GM23338 (cell line): Measurements from ENCODE around the gene SPECC1. TPM values are rescaled to one million over a fixed set of nuclear protein-coding genes. Genes with fewer than 3 reads are reported as not detected.
A peak's percentile ranks its signal among the peaks of the same experiment; 100 is the strongest.

Source experiments
- ATAC-seq: fragments of 200-7000 bp; cut with Tn5 transposase; 3 replicates; pipeline ENCODE4 v1.9.1; 2020
- DNase-seq: peaks from one replicate; pipeline ENCODE4 v3.0.0-alpha.2; 2015; ENCODE audit warnings: low spot score
- H2AFZ ChIP-seq: fragments of 200-600 bp; sonication (generic); 2 replicates; pipeline ENCODE4 v1.8.0; 2016; ENCODE audit warnings: antibody characterized with exemption, mild to moderate bottlenecking, moderate library complexity
- H3F3A ChIP-seq: fragments of 200-600 bp; sonication (generic); replicated peaks from 2 replicates; pipeline ENCODE4 v1.8.0; 2017; ENCODE audit warnings: antibody characterized with exemption, mixed run types, low read depth
- H3K27ac ChIP-seq: fragments of 200-600 bp; sonication (generic); 2 replicates; pipeline ENCODE4 v1.6.1; 2016; ENCODE audit warnings: low read depth
- H3K27me3 ChIP-seq: fragments of 200-600 bp; sonication (generic); 2 replicates; pipeline ENCODE4 v1.8.0; 2016; ENCODE audit warnings: mild to moderate bottlenecking, mixed run types, moderate library complexity; ENCODE audit not compliant: insufficient read depth
- H3K36me3 ChIP-seq: fragments of 200-600 bp; sonication (generic); 2 replicates; pipeline ENCODE4 v1.8.0; 2016; ENCODE audit warnings: mild to moderate bottlenecking; ENCODE audit not compliant: insufficient read depth
- H3K4me1 ChIP-seq: fragments of 200-600 bp; sonication (generic); 2 replicates; pipeline ENCODE4 v1.8.0; 2016; ENCODE audit warnings: mild to moderate bottlenecking, moderate library complexity; ENCODE audit not compliant: insufficient read depth
- H3K4me2 ChIP-seq: fragments of 200-600 bp; sonication (generic); 2 replicates; pipeline ENCODE4 v1.7.1; 2017; ENCODE audit warnings: mixed run types
- H3K4me3 ChIP-seq: fragments of 200-600 bp; sonication (generic); 2 replicates; pipeline ENCODE4 v1.6.1; 2016; ENCODE audit warnings: mixed run types
- H3K79me2 ChIP-seq: fragments of 200-600 bp; sonication (generic); replicated peaks from 2 replicates; pipeline ENCODE4 v1.8.0; 2017; ENCODE audit warnings: mild to moderate bottlenecking; ENCODE audit not compliant: insufficient read depth
- H3K9me2 ChIP-seq: fragments of 200-600 bp; sonication (generic); 2 replicates; pipeline ENCODE4 v1.8.0; 2017; ENCODE audit not compliant: insufficient read depth
- H4K20me1 ChIP-seq: fragments of 200-600 bp; sonication (generic); replicated peaks from 2 replicates; pipeline ENCODE4 v1.8.0; 2017; ENCODE audit warnings: mild to moderate bottlenecking; ENCODE audit not compliant: insufficient read depth
- H3K27ac Mint-ChIP-seq: 2 replicates; pipeline ENCODE4 v1.8.0; 2020; ENCODE audit warnings: inconsistent platforms, mild to moderate bottlenecking, moderate library complexity, mixed read lengths
- H3K27me3 Mint-ChIP-seq: 3 replicates; pipeline ENCODE4 v1.8.0; 2022; ENCODE audit warnings: low read depth, mild to moderate bottlenecking, moderate library complexity, mixed read lengths, inconsistent platforms; ENCODE audit not compliant: insufficient read depth, poor library complexity
- H3K36me3 Mint-ChIP-seq: 3 replicates; pipeline ENCODE4 v1.8.0; 2021; ENCODE audit warnings: low read depth, mild to moderate bottlenecking, inconsistent platforms, moderate library complexity, mixed read lengths
- H3K4me1 Mint-ChIP-seq: 3 replicates; pipeline ENCODE4 v1.8.0; 2020; ENCODE audit warnings: mild to moderate bottlenecking, inconsistent platforms, mixed read lengths
- H3K4me3 Mint-ChIP-seq: 3 replicates; pipeline ENCODE4 v1.8.0; 2021; ENCODE audit warnings: moderate library complexity, mild to moderate bottlenecking, inconsistent platforms, mixed read lengths
- H3K9me3 Mint-ChIP-seq: 3 replicates; pipeline ENCODE4 v1.8.0; 2020; ENCODE audit warnings: moderate library complexity, mild to moderate bottlenecking, inconsistent platforms, mixed read lengths
- EZH2 ChIP-seq: fragments of 200-600 bp; sonication (generic); IDR thresholded peaks from one replicate; pipeline ENCODE4 v1.8.0; 2017; ENCODE audit warnings: antibody characterized with exemption, mild to moderate bottlenecking, low read depth; ENCODE audit not compliant: unreplicated experiment
- EZH2phosphoT487 ChIP-seq: fragments of 200-600 bp; sonication (generic); IDR thresholded peaks from one replicate; pipeline ENCODE4 v1.8.1; 2018; ENCODE audit warnings: antibody characterized with exemption; ENCODE audit not compliant: unreplicated experiment
- JUNB ChIP-seq: IDR thresholded peaks from one replicate; pipeline ENCODE4 v1.6.1; 2016; ENCODE audit warnings: antibody characterized with exemption; ENCODE audit not compliant: unreplicated experiment
- POLR2AphosphoS5 ChIP-seq: IDR thresholded peaks from 2 replicates; pipeline ENCODE4 v1.6.1; 2016; ENCODE audit warnings: antibody characterized with exemption, low read depth
- STAT1 ChIP-seq: IDR thresholded peaks from one replicate; pipeline ENCODE4 v1.6.1; 2016; ENCODE audit warnings: antibody characterized with exemption; ENCODE audit not compliant: unreplicated experiment
- ZNF331 ChIP-seq: fragments of 250-450 bp; sonication (Bioruptor Pico); IDR thresholded peaks from 2 replicates; pipeline ENCODE4 v1.5.0; 2020; ENCODE audit warnings: low read depth, mild to moderate bottlenecking, moderate library complexity
- polyA plus RNA-seq: library from polyadenylated mRNA; unstranded; fragments of >200 nt; fragmentation: Nextera tagmentation; extraction: Ambion mirVana; gene quantifications from 2 replicates; pipeline ENCODE4 v1.2.1, GENCODE V29; 2016
- total RNA-seq: library from RNA; depleted of rRNA; stranded (reverse); fragments of >200 nt; shearing (Covaris generic); gene quantifications from 2 replicates; pipeline ENCODE4 v1.2.3, GENCODE V29; 2014
- TF ChIP-seq, protein P1 (sequence below): IDR thresholded peaks from 2 replicates; pipeline ENCODE4 v1.6.1; 2016; ENCODE audit warnings: antibody characterized with exemption
- TF ChIP-seq, protein P2 (sequence below), 2 experiments: fragments of 200-600 bp in 1 of 2; sonication (generic) in 1 of 2; conservative IDR thresholded peaks; 2 replicates each; pipeline versions ENCODE4 v1.5.1 to v1.6.1; 2016 to 2017; ENCODE audit warnings: antibody characterized with exemption in 2 of 2, low read depth in 2 of 2, mild to moderate bottlenecking in 2 of 2, moderate library complexity in 1 of 2
- TF ChIP-seq, protein P3 (sequence below): IDR thresholded peaks from one replicate; pipeline ENCODE4 v1.6.1; 2018; ENCODE audit warnings: antibody characterized with exemption; ENCODE audit not compliant: unreplicated experiment

The SPECC1 gene
- total and polyA plus RNA-seq, 2 experiments from 2014 or later: 42.6 to 101 TPM

DNA sequence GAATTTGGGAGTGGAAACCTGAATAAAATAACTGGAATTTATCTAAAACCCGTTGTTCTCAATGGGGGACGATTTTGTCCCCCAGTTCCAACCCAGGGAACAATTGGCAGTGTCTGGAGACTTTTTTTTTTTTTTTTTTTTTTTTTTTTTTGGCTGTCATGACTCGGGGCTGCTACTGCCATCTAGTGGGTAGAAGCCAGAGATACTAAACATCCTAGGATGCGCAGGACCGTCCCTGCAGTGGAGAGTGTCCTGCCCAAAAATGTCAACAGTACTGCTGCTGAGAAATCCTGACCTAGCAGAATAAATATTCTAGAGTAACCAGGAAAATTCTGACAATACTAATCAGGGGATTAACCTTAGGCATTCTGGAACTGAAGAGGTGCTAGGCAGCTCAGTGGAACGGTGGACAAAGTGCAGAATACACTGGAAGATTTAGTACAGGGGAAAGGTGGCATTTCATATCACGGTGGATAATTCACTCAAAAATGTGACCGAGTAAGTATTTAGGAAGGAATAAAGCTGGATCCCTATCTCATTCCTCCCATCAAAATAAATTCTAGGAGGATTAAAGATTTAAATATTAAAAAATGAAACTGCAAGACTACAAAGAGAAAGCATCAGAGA, 107.6 kb downstream of the SPECC1 start:
- no peak overlapping the region for H3K4me3 ChIP-seq
- Mint-ChIP-seq H3K27ac (no peak overlapping the region), H3K4me1 (peaks cover 5% of the 10 kb centered on the region; the same call in 2 of the 3 replicates), H3K9me3 (no peaks in the 10 kb centered on the region), H3K36me3 (no peaks in the 10 kb centered on the region), H3K27me3 (peaks cover under 1% of the 10 kb centered on the region), H3K4me3 (no peak overlapping the region)
- no peaks in the 10 kb centered on the region for H3K36me3 ChIP-seq
- H3K27ac ChIP-seq: no peak overlapping the region
- TF ChIP-seq, protein P1, sequence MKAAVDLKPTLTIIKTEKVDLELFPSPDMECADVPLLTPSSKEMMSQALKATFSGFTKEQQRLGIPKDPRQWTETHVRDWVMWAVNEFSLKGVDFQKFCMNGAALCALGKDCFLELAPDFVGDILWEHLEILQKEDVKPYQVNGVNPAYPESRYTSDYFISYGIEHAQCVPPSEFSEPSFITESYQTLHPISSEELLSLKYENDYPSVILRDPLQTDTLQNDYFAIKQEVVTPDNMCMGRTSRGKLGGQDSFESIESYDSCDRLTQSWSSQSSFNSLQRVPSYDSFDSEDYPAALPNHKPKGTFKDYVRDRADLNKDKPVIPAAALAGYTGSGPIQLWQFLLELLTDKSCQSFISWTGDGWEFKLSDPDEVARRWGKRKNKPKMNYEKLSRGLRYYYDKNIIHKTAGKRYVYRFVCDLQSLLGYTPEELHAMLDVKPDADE: no peak
- TF ChIP-seq, protein P2, sequence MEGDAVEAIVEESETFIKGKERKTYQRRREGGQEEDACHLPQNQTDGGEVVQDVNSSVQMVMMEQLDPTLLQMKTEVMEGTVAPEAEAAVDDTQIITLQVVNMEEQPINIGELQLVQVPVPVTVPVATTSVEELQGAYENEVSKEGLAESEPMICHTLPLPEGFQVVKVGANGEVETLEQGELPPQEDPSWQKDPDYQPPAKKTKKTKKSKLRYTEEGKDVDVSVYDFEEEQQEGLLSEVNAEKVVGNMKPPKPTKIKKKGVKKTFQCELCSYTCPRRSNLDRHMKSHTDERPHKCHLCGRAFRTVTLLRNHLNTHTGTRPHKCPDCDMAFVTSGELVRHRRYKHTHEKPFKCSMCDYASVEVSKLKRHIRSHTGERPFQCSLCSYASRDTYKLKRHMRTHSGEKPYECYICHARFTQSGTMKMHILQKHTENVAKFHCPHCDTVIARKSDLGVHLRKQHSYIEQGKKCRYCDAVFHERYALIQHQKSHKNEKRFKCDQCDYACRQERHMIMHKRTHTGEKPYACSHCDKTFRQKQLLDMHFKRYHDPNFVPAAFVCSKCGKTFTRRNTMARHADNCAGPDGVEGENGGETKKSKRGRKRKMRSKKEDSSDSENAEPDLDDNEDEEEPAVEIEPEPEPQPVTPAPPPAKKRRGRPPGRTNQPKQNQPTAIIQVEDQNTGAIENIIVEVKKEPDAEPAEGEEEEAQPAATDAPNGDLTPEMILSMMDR (conservative IDR thresholded peaks at IDR 0.05; ENCODE audit: low read depth in 2 of 2): peak; percentile 58 to 68
- H3K79me2 ChIP-seq: no peaks in the 10 kb centered on the region
- ATAC-seq (peak; percentile 84), DNase-seq (peak; percentile 89)
- H4K20me1 ChIP-seq: no peaks in the 10 kb centered on the region
- H3F3A ChIP-seq: no peaks in the 10 kb centered on the region
- H3K27me3 ChIP-seq: no peaks in the 10 kb centered on the region
- no peaks in the 10 kb centered on the region for H3K9me2 ChIP-seq
- H3K4me2 ChIP-seq: no peak overlapping the region
- H2AFZ ChIP-seq: no peak overlapping the region
- H3K4me1 ChIP-seq: 0 out of 2 replicates have a peak, but pooled peaks cover under 1% of the 10 kb centered on the region

DNA sequence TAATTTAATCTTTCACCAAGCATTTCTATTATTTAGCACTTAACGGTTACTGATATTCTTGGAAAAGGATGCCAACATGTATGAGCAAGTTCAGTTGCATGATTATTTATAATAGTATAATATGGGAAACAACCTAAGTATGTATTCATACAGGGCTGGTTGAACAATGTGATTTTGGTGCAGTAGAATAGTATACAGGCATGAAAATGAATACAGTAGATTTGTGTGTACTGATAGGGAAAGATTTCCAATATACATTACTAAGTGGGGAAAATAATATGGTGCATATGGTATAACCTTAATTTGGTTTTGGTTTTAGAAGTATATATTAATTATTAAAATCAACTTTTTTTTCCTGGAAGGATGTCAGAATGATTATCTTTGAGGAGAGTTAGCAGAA, 109.1 kb downstream of the SPECC1 start:
- DNase-seq (no peak), ATAC-seq (no peak)
- Mint-ChIP-seq H3K36me3 (no peaks in the 10 kb centered on the region), H3K4me3 (no peak overlapping the region), H3K9me3 (no peaks in the 10 kb centered on the region), H3K27ac (no peak overlapping the region), H3K27me3 (no peaks in the 10 kb centered on the region), H3K4me1 (peaks cover 9% of the 10 kb centered on the region; the same call in 2 of the 3 replicates)
- H3K79me2 ChIP-seq: no peaks in the 10 kb centered on the region
- H2AFZ ChIP-seq: no peak overlapping the region
- H3K4me1 ChIP-seq: 0 out of 2 replicates have a peak, but pooled peaks cover 3% of the 10 kb centered on the region
- no peak for TF ChIP-seq POLR2AphosphoS5
- no peak for TF ChIP-seq EZH2phosphoT487
- no peak for TF ChIP-seq ZNF331
- no peak for TF ChIP-seq JUNB
- TF ChIP-seq STAT1: no peak
- TF ChIP-seq EZH2: no peak
- TF ChIP-seq, protein P3, sequence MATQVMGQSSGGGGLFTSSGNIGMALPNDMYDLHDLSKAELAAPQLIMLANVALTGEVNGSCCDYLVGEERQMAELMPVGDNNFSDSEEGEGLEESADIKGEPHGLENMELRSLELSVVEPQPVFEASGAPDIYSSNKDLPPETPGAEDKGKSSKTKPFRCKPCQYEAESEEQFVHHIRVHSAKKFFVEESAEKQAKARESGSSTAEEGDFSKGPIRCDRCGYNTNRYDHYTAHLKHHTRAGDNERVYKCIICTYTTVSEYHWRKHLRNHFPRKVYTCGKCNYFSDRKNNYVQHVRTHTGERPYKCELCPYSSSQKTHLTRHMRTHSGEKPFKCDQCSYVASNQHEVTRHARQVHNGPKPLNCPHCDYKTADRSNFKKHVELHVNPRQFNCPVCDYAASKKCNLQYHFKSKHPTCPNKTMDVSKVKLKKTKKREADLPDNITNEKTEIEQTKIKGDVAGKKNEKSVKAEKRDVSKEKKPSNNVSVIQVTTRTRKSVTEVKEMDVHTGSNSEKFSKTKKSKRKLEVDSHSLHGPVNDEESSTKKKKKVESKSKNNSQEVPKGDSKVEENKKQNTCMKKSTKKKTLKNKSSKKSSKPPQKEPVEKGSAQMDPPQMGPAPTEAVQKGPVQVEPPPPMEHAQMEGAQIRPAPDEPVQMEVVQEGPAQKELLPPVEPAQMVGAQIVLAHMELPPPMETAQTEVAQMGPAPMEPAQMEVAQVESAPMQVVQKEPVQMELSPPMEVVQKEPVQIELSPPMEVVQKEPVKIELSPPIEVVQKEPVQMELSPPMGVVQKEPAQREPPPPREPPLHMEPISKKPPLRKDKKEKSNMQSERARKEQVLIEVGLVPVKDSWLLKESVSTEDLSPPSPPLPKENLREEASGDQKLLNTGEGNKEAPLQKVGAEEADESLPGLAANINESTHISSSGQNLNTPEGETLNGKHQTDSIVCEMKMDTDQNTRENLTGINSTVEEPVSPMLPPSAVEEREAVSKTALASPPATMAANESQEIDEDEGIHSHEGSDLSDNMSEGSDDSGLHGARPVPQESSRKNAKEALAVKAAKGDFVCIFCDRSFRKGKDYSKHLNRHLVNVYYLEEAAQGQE: no peak
- H3K4me2 ChIP-seq: no peak overlapping the region
- no peaks in the 10 kb centered on the region for H3K36me3 ChIP-seq
- no peaks in the 10 kb centered on the region for H3F3A ChIP-seq
- no peaks in the 10 kb centered on the region for H3K9me2 ChIP-seq
- no peak overlapping the region for H3K4me3 ChIP-seq
- H3K27me3 ChIP-seq: no peaks in the 10 kb centered on the region
- no peaks in the 10 kb centered on the region for H4K20me1 ChIP-seq
- no peak overlapping the region for H3K27ac ChIP-seq
